Measurements from ENCODE around the gene DNAAF5.
A peak's percentile ranks its signal among the peaks of the same experiment; 100 is the strongest.
"Not testable (repeated sequence)": the region's sequence is repeated elsewhere in the genome, so short reads cannot be mapped to it uniquely, and the experiment has no call there.

The DNAAF5 gene

GRCh38 chr7:729140-730000 is 2.9 kb downstream of the DNAAF5 start:
- peak in 1 of 58 donors; percentile 55 for DNase-seq

GRCh38 chr7:730501-731439 is 4.3 kb downstream of the DNAAF5 start:
- DNase-seq = no peak

DNA sequence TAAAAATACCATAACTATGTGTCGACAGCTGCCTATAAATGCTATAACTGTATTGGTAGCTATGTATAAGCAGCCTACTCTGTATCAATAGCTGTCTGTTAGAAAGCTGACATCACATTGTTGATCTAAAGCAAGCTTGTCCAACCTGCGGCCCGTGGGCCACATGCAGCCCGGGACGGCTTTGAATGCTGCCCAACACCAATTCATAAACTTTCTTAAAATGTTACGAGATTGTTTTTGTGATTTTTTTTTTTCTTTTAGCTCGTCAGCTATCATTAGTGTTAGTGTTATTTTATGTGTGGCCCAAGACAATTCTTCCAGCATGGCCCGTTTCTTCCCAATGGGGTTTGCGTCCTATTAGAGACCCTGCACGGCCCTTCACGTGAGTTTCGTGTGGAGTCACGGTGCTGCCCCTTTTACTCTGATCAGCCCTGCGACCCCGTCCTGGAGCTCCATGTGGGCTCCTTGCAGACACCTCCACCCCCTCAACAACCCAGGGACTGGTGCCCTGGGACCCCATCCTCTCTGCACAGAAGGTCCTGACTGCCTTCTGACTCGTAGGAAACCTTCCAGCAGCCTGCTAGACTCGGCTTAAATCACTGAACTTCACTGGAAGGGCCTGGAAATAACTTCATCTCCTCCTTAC is 5.1 kb downstream of the DNAAF5 start:
- DNase-seq = no peak

- DNase-seq = no peak
Measured at GRCh38 chr7:732094-732541, 5.6 kb downstream of the DNAAF5 start.

DNA sequence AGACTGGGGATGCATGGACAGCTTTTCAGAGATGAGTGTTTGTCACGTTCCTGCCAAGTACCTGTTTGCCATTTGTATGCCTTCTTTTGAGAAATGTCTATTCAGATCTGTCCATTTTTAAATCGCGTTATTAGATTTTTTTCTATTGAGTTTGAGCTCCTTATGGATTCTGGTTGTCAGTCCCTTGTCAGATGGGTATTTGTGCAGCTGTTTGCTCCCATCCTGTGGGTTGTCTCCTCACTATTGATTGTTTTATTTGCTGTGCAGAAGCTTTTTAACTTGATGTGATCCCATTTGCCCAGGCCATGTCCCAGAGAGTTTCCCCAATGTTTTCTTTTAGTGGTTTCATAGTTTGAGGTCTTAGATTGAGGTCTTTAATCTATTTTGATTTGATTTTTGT is 6.1 kb downstream of the DNAAF5 start:
- DNase-seq = no peak

DNA sequence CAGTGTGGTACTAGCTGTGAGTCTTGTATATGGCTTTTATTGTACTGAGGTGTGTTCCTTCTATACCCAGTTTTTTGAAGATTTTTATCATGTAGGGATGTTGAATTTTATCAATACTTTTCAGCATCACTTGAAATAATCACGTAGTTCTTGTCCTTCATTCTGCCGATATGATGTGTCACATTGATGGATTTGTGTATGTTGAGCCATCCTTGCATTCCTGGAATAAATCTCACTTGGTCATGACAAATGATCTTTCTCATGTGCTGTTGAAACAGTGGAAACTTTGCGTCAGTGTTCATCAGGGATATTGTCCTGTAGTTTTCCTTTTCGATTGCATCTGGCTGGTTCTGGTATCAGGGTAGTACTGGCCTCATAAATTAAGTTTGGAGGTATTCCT is 7.7 kb downstream of the DNAAF5 start:
- no peak for DNase-seq

GRCh38 chr7:734808-735207 is 8.3 kb downstream of the DNAAF5 start:
- DNase-seq = no peak

DNA sequence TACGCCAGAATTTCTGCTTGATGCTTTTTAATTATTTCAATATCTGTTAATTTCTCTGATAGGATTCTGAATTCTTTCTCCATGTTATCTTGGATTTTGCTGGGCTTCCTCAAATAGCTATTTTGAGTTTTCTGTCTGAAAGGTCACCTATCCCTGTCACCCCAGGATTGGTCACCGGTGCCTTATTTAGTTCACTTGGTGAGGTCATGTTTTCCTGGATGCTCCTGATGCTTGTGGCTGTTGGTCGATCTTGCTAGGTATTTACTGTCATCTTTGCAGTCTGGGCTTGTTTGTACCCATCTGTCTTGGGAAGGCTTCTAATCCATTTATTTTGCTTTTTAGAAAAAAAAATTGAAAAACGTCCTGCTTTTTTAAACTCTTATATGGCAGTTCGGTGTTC is 11.7 kb downstream of the DNAAF5 start:
- no peak for DNase-seq

GRCh38 chr7:738723-739454 is 12.4 kb downstream of the DNAAF5 start:
- DNase-seq = no peak

DNA sequence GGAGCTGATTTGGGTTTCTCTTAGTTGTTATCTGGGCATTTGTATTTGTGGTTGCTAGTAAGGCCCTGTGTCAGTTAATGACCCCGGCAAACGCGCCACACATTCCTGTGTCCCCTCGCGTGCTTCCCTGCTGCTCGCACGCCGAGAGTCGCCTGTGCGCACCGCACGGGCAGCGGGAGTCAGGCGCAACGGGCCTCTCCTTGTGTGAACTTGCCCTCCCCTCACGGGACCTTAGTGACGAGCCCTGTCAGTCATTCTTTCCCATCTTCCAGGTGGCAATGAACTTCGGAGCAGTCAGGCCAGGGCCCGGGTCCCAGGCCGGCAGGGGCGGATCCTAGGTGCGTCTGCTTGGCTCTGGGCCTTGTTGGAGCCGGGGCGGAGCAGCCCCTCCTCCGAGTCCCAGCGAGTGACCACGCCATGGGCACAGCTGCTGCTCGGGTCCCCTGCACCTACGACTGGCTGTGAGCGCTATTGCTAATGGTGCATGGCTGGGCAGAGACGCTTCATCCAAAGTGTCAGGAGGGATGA is 13.0 kb downstream of the DNAAF5 start:
- no peak for DNase-seq

DNA sequence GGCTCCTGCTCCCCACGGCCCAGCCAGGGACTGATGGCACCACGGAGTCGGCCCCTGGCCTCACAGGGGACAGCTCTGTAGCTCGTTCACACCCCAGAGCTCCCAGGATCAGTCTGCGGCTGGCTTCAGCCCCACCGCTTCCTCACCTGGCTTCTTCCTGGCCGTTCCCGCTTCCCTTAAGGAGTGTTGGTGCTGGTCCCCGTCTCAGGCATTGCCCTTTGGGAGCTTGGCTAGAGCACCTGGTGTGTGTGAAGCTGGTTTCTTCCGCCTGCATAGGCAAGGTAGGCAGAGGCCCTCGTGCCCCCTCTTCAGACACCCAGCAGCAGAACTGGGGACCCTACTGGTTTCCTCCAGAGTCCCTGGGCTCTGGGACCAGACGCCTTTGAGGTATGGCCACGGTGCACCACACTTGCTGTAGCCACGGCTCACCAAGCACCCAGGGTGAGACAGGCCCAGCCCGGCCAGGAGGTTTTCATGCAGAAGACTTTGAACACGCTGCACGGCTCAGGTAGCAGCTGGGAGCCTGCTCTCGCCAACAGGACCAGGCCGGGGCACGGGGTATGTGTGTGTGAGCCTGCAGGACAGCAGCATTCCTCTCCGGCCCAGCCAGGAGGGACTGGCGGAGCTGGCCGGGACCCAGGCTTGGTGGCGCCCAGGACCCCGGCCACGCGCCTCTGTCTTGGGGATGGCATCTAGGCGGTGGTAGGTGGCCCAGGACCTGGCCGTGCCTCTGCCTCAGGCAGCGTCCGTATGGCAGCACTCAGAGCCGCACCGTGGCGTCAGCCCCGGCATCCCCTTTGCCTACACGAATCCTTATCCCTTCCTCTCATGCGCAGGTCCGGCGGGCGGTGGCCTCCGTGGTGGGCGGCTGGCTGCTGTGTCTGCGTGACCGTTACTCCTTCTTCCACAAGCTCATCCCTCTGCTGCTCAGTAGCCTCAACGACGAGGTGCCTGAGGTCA is 13.8 kb downstream of the DNAAF5 start:
- DNase-seq = no peak

- no peak for DNase-seq
Measured at GRCh38 chr7:741191-741671, 14.7 kb downstream of the DNAAF5 start.

- no peak for DNase-seq
Measured at GRCh38 chr7:741850-742249, 15.4 kb downstream of the DNAAF5 start.

DNA sequence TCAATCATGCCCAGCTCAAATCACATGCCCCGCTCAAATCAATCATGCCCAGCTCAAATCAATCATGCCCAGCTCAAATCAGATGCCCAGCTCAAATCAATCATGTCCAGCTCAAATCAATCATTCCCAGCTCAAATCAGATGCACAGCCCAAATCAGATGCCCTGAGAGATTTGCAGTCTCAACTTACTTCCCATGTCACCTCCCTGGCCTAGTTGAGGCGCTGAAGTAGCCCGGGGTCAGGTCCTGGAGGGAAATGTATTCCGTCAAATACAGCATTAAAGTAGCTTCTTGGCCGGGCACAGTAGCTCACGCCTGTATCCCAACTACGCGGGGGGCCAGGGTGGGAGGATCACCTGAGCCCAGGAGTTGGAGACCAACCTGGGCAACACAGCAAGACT is 16.3 kb downstream of the DNAAF5 start:
- no peak for DNase-seq

DNA sequence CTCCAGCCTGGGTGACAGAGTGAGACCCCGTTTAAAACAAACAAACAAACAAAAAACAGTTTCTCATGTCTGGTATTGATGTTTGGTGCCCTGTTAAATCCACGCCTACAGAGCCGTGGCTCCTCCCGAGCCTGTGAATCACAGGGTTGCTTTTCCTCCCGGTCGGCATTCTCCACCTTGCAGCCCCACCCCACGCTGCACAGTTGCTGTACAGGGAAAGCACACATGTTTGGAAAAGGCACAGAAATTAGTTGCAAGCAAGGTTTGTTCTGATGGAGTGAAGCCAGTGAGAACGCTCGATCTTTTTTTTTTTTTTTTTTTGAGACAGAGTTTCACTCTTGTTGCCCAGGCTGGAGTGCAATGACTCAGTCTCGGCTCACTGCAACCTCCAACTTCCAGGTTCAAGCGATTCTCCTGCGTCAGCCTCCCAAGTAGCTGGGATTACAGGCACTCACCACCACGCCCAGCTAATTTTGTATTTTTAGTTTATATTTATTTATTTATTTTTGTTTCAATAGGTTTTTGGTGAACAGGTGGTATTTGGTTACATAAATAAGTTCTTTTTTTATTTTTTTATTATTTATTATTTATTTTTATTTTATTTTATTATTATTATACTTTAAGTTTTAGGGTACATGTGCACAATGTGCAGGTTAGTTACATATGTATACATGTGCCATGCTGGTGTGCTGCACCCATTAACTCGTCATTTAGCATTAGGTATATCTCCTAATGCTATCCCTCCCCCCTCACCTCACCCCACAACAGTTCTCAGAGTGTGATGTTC is 17.0 kb downstream of the DNAAF5 start:
- not testable (repeated sequence) for DNase-seq

GRCh38 chr7:744128-744520 is 17.6 kb downstream of the DNAAF5 start:
- DNase-seq = not testable (repeated sequence)

DNA sequence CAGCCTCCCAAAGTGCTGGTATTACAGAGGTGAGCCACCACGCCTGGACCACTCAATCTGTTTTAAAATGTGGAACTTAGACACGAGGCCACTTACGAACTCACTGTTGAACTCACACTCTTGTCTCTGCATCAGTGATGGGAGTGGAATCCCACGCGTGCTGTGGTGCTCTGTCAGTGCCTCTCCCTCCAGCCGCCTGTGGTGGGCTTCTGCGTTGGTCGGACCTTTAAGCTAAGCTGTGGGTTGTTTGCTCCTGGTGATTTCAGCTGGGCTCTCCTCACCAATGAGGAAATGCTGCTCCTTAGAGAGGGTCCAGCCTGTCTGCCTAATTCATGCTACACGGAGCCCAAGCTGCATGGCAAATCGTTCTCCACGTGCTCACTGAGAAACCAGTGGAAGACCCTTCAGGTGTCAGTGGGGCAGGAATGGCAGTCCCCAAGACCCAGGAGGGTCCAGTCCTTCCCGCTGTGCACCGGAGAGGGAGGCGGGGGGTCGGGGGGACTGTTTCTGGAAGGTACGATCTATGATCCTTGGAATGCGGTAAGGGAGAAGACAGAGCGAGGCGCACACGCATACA is 18.4 kb downstream of the DNAAF5 start:
- no peak for DNase-seq

Data from anterior cingulate cortex (tissue), 58 donors.